GM12865 (cell line): ENCODE data around the gene GALNTL6.

ENCODE experiments used
- DNase-seq: peaks from one replicate; pipeline ENCODE4 v3.0.0; 2010; ENCODE audit warnings: low read depth
- H3K4me3 ChIP-seq: 2 replicates; pipeline ENCODE4 v1.5.1; 2011; ENCODE audit warnings: mild to moderate bottlenecking, low read depth, low read length, control low read depth
- CTCF ChIP-seq: IDR thresholded peaks from 2 replicates; pipeline ENCODE4 v1.5.1; 2011; ENCODE audit warnings: low read length, control low read depth, low read depth, inconsistent platforms; ENCODE audit not compliant: insufficient read depth; ENCODE audit errors: missing control alignments

GALNTL6 gene

GRCh38 chr4:172480471-172480870, 667.3 kb downstream of the GALNTL6 start:
- no peak for DNase-seq
- no peak overlapping the region for H3K4me3 ChIP-seq
- no peak for TF ChIP-seq CTCF

GRCh38 chr4:172481802-172482508, 668.8 kb downstream of the GALNTL6 start:
- no peak overlapping the region for H3K4me3 ChIP-seq
- DNase-seq, result no peak
- TF ChIP-seq CTCF, result no peak

GRCh38 chr4:172485007-172485406, 671.8 kb downstream of the GALNTL6 start:
- no peak overlapping the region for H3K4me3 ChIP-seq
- no peak for DNase-seq
- no peak for TF ChIP-seq CTCF

- H3K4me3 ChIP-seq, result no peak overlapping the region
- DNase-seq, result no peak
- TF ChIP-seq CTCF, result no peak
These were observed 673.3 kb downstream of the GALNTL6 start for GRCh38 chr4:172486531-172486930.

GRCh38 chr4:172489861-172490260, 676.7 kb downstream of the GALNTL6 start:
- H3K4me3 ChIP-seq, result no peak overlapping the region
- DNase-seq, result no peak
- no peak for TF ChIP-seq CTCF

- TF ChIP-seq CTCF, result no peak
- no peak overlapping the region for H3K4me3 ChIP-seq
- DNase-seq, result no peak
These were observed 682.6 kb downstream of the GALNTL6 start for GRCh38 chr4:172495769-172496168.

GRCh38 chr4:172497321-172497720, 684.1 kb downstream of the GALNTL6 start:
- no peak for TF ChIP-seq CTCF
- DNase-seq, result no peak
- no peak overlapping the region for H3K4me3 ChIP-seq
